Measurements from ENCODE around the gene ARF3. TPM values are rescaled to one million over a fixed set of nuclear protein-coding genes. Genes with fewer than 3 reads are reported as not detected.

Gene ARF3
- total and polyA plus RNA-seq, 2 donors (not counting 1 experiment from before 2014, with no cell fraction given): 31.7 to 77.5 TPM

GRCh38 chr12:48996794-48997718, 39.8 kb upstream of the ARF3 start:
- H3K4me1 ChIP-seq (ENCODE audit: control insufficient read depth in 2 of 2, insufficient read depth in 2 of 2, low read length in 2 of 2): peaks cover 39 to 44% of the 10 kb centered on the region in 2 donors
- ATAC-seq (ENCODE audit: low read depth): peak; percentile 60
- no peaks in the 10 kb centered on the region for H3K79me2 ChIP-seq (ENCODE audit: control insufficient read depth, insufficient read depth, low read length)
- ChIA-PET CTCF (interaction anchor here (0.6 to 6.7 kb wide), 34 partner anchors 8 to 239 kb away, joined by 3 to 61 read pairs (median 4); partner anchors contain the start of genes ARF3, DDX23, DHH and FKBP11), POLR2A (interaction anchor here (0.5 to 2.8 kb wide), 6 partner anchors 9 to 140 kb away, joined by 3 to 19 read pairs (median 6); partner anchors contain the start of genes ARF3, RHEBL1 and WNT1)
- peaks cover 36% of the 10 kb centered on the region for H3K27me3 Mint-ChIP-seq
- WGBS (ENCODE audit: insufficient coverage): 2% methylated on average over 67 of the region's 71 CpGs
- peak overlapping the region; percentile 89 for H3K4me3 Mint-ChIP-seq
- peak overlapping the region; percentile 78 for H2AFZ ChIP-seq (ENCODE audit: insufficient read depth, low read depth, low read length, poor library complexity, severe bottlenecking)
- peak overlapping the region in 1 of 2 donors; percentile 34 for H3K27ac ChIP-seq (ENCODE audit: low read length in 2 of 2)
- peaks cover 0 to 79% (median 29%) of the 10 kb centered on the region in 4 experiments for H3K27me3 ChIP-seq (replicated peaks in 1 of 4; ENCODE audit: control extremely low read depth in 1 of 4, control insufficient read depth in 3 of 4, insufficient read depth in 4 of 4, low read length in 3 of 4)
- H3K36me3 ChIP-seq (replicated peaks in 1 of 2; ENCODE audit: control extremely low read depth in 1 of 2, control insufficient read depth in 1 of 2, extremely low read depth in 1 of 2, insufficient read depth in 2 of 2, low read length in 1 of 2): peaks cover 0 to 6% of the 10 kb centered on the region in 2 experiments
- peak overlapping the region; percentile 12 to 71 (median 58) for H3K4me3 ChIP-seq (ENCODE audit: control extremely low read depth in 1 of 5, extremely low read depth in 1 of 5, insufficient read depth in 1 of 5, low read depth in 2 of 5, low read length in 4 of 5)
- no peaks in the 10 kb centered on the region for H3K9me3 Mint-ChIP-seq (ENCODE audit: insufficient read depth)
- DNase-seq: peak; percentile 89
- intact Hi-C loops (cut with micrococcal nuclease): loop anchor here (1.0 to 5.0 kb wide), 5 partner anchors 21 to 745 kb away; partner anchors contain the start of genes DDX23, PRKAG1 and TMBIM6
- peaks cover 5% of the 10 kb centered on the region for H4K20me1 ChIP-seq (ENCODE audit: control insufficient read depth, insufficient read depth, low read length, poor library complexity, severe bottlenecking)
- TF ChIP-seq, protein P1, sequence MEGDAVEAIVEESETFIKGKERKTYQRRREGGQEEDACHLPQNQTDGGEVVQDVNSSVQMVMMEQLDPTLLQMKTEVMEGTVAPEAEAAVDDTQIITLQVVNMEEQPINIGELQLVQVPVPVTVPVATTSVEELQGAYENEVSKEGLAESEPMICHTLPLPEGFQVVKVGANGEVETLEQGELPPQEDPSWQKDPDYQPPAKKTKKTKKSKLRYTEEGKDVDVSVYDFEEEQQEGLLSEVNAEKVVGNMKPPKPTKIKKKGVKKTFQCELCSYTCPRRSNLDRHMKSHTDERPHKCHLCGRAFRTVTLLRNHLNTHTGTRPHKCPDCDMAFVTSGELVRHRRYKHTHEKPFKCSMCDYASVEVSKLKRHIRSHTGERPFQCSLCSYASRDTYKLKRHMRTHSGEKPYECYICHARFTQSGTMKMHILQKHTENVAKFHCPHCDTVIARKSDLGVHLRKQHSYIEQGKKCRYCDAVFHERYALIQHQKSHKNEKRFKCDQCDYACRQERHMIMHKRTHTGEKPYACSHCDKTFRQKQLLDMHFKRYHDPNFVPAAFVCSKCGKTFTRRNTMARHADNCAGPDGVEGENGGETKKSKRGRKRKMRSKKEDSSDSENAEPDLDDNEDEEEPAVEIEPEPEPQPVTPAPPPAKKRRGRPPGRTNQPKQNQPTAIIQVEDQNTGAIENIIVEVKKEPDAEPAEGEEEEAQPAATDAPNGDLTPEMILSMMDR (IDR thresholded peaks at IDR 0.05): peak; percentile 75
- no peak for TF ChIP-seq EZH2 (IDR thresholded peaks at IDR 0.05; ENCODE audit: borderline replicate concordance, insufficient read depth, low read depth, low read length, poor library complexity, severe bottlenecking)
- peak overlapping the region; percentile 72 for H3K9ac ChIP-seq (ENCODE audit: low read length)
- H3K27ac Mint-ChIP-seq: peak overlapping the region; percentile 41
- H3K4me1 Mint-ChIP-seq: peaks cover 44% of the 10 kb centered on the region
- H3K4me2 ChIP-seq (replicated peaks; ENCODE audit: low read depth, low read length, poor library complexity, severe bottlenecking): peak overlapping the region; percentile 98
- H3K9me3 ChIP-seq (ENCODE audit: control extremely low read depth in 1 of 3, control insufficient read depth in 2 of 3, insufficient read depth in 1 of 3, low read length in 2 of 3): peaks cover 0 to 4% (median 0%) of the 10 kb centered on the region in 3 donors
